ENCODE data around the gene RSPRY1.

RSPRY1 gene

DNA sequence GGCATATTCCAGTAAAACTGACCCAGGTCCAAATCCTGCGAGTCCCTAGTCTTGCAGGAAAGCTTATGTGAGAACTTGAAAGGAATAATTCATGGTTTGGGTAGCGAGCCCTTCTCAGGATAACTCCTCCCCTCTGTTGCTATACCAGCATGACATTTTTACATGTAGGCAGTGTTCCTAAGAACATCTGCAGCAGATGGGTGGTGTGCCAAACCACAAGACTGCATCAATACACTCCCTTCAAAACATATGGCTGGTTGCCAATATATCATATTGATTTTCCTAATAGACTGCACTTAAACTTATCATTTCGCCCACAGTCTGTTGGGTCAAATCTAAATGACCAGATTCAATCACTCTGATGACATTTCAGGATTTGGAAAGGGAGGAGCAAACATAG lies 20.2 kb upstream of the RSPRY1 start:
- Histone ChIP-seq H3K4me2 (ENCODE audit: low read length) (no peak overlapping the region), H3K27ac (ENCODE audit: low read depth, low read length) (no peak overlapping the region), H3K27me3 (ENCODE audit: control insufficient read depth, low read length) (no peaks in the 10 kb centered on the region), H3K9me3 (ENCODE audit: control insufficient read depth, insufficient read depth, low read length) (no peaks in the 10 kb centered on the region), H3K79me2 (ENCODE audit: control insufficient read depth, low read length) (no peaks in the 10 kb centered on the region), H3K4me1 (ENCODE audit: control insufficient read depth, low read length) (no peaks in the 10 kb centered on the region), H3K9me2 (replicated peaks; ENCODE audit: control insufficient read depth, low read length) (no peaks in the 10 kb centered on the region), H4K20me1 (ENCODE audit: control insufficient read depth, insufficient read depth, low read depth, low read length) (no peaks in the 10 kb centered on the region), H3K36me3 (ENCODE audit: control insufficient read depth, low read length) (peaks cover 74% of the 10 kb centered on the region), H3K4me3 (ENCODE audit: low read length) (no peak overlapping the region), H3F3A (ENCODE audit: control insufficient read depth, insufficient read depth) (no peaks in the 10 kb centered on the region; the same call in 1 of the 2 replicates)
- TF ChIP-seq, protein P1, sequence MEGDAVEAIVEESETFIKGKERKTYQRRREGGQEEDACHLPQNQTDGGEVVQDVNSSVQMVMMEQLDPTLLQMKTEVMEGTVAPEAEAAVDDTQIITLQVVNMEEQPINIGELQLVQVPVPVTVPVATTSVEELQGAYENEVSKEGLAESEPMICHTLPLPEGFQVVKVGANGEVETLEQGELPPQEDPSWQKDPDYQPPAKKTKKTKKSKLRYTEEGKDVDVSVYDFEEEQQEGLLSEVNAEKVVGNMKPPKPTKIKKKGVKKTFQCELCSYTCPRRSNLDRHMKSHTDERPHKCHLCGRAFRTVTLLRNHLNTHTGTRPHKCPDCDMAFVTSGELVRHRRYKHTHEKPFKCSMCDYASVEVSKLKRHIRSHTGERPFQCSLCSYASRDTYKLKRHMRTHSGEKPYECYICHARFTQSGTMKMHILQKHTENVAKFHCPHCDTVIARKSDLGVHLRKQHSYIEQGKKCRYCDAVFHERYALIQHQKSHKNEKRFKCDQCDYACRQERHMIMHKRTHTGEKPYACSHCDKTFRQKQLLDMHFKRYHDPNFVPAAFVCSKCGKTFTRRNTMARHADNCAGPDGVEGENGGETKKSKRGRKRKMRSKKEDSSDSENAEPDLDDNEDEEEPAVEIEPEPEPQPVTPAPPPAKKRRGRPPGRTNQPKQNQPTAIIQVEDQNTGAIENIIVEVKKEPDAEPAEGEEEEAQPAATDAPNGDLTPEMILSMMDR (IDR thresholded peaks at IDR 0.05; ENCODE audit: low read depth, low read length, poor library complexity, severe bottlenecking): no peak
- TF ChIP-seq EZH2phosphoT487 (IDR thresholded peaks at IDR 0.05; ENCODE audit: borderline replicate concordance, low read length): no peak

DNA sequence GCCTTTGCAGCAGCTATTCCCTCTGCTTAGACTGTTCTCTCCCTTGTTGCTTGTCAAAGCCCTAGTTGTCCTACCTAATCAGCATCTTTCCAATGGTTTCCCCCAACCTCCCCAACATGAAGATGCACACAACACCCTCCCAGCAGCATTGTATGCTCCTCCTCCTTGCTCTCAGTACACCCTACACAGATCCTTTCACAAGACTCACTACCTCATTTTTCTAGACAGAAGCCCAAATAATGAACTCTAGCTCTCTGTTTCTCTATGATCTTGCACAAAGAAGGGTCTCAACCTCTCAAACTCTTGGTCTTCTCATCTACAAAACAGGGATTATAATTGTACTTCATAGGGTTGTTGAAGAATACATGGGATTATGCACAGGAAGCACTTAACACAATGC lies 19.7 kb upstream of the RSPRY1 start:
- Histone ChIP-seq H3K9me3 (ENCODE audit: control insufficient read depth, insufficient read depth, low read length) (no peaks in the 10 kb centered on the region), H4K20me1 (ENCODE audit: control insufficient read depth, insufficient read depth, low read depth, low read length) (no peaks in the 10 kb centered on the region), H3K4me3 (ENCODE audit: low read length) (no peak overlapping the region), H3K4me1 (ENCODE audit: control insufficient read depth, low read length) (no peaks in the 10 kb centered on the region), H3F3A (ENCODE audit: control insufficient read depth, insufficient read depth) (no peaks in the 10 kb centered on the region; the same call in 1 of the 2 replicates), H3K9me2 (replicated peaks; ENCODE audit: control insufficient read depth, low read length) (no peaks in the 10 kb centered on the region), H3K4me2 (ENCODE audit: low read length) (no peak overlapping the region), H3K36me3 (ENCODE audit: control insufficient read depth, low read length) (peaks cover 76% of the 10 kb centered on the region), H3K27me3 (ENCODE audit: control insufficient read depth, low read length) (no peaks in the 10 kb centered on the region), H3K79me2 (ENCODE audit: control insufficient read depth, low read length) (no peaks in the 10 kb centered on the region), H3K27ac (ENCODE audit: low read depth, low read length) (no peak overlapping the region)
- TF ChIP-seq, protein P1 (IDR thresholded peaks at IDR 0.05; ENCODE audit: low read depth, low read length, poor library complexity, severe bottlenecking): no peak
- no peak for TF ChIP-seq EZH2phosphoT487 (IDR thresholded peaks at IDR 0.05; ENCODE audit: borderline replicate concordance, low read length)

DNA sequence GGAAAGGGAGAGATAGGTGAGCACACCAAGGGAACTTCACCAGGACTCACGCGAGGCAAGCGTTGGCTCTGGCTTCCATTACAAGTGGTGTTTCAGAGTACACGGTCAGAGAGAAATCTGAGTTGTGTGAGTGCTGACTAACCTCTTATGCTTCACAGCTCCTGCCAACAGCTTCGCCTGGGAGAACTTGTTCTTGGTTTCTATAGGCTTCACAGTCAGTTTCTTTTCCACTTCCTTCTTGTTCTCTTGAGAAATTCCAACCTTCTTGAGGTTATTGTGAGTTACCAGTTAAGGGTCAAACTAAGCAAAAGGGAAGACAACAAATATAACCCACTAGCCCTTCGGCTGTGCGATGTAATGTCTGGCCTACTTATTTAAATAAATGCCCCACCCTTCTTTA lies 19.2 kb upstream of the RSPRY1 start:
- Histone ChIP-seq H3K9me2 (replicated peaks; ENCODE audit: control insufficient read depth, low read length) (no peaks in the 10 kb centered on the region), H3K9me3 (ENCODE audit: control insufficient read depth, insufficient read depth, low read length) (no peaks in the 10 kb centered on the region), H4K20me1 (ENCODE audit: control insufficient read depth, insufficient read depth, low read depth, low read length) (no peaks in the 10 kb centered on the region), H3K36me3 (ENCODE audit: control insufficient read depth, low read length) (peaks cover 81% of the 10 kb centered on the region), H3K27me3 (ENCODE audit: control insufficient read depth, low read length) (no peaks in the 10 kb centered on the region), H3K27ac (ENCODE audit: low read depth, low read length) (no peak overlapping the region), H3K4me3 (ENCODE audit: low read length) (no peak overlapping the region), H3K4me1 (ENCODE audit: control insufficient read depth, low read length) (no peaks in the 10 kb centered on the region), H3K79me2 (ENCODE audit: control insufficient read depth, low read length) (no peaks in the 10 kb centered on the region), H3F3A (ENCODE audit: control insufficient read depth, insufficient read depth) (no peaks in the 10 kb centered on the region; the same call in 1 of the 2 replicates), H3K4me2 (ENCODE audit: low read length) (no peak overlapping the region)
- TF ChIP-seq, protein P1 (IDR thresholded peaks at IDR 0.05; ENCODE audit: low read depth, low read length, poor library complexity, severe bottlenecking): no peak
- no peak for TF ChIP-seq EZH2phosphoT487 (IDR thresholded peaks at IDR 0.05; ENCODE audit: borderline replicate concordance, low read length)

Measured in DOHH2 (cell line).